SK-MEL-5 (cell line): ENCODE measurements around the gene MXRA7. TPM values are rescaled to one million over a fixed set of nuclear protein-coding genes. Genes with fewer than 3 reads are reported as not detected.
A peak's percentile ranks its signal among the peaks of the same experiment; 100 is the strongest.
"Not testable (repeated sequence)": the region's sequence is repeated elsewhere in the genome, so short reads cannot be mapped to it uniquely, and the experiment has no call there.

Experiments used
- DNase-seq: peaks from one replicate; pipeline ENCODE4 v3.0.0-alpha.2; 2016; ENCODE audit warnings: low read depth, low spot score
- in situ Hi-C: cut with HindIII; loops from 2 replicates; pipeline ENCODE4 v1.10.0; 2016; ENCODE audit warnings: low sequenced_read_pairs, high pct_unique_total_duplicates, low pct_unique_long_range_greater_than_20kb
- polyA plus RNA-seq, 2 experiments: library from polyadenylated mRNA; depleted of rRNA; stranded (reverse); fragments of >200 nt; gene quantifications; 2 replicates each; pipeline ENCODE4 v1.2.3, GENCODE V29; 2015
- total RNA-seq: library from RNA; depleted of rRNA; stranded (reverse); fragments of >200 nt; shearing (Covaris generic); gene quantifications from 2 replicates; pipeline ENCODE4 v1.2.3, GENCODE V29; 2014; rRNA removed

The MXRA7 gene, protein sequence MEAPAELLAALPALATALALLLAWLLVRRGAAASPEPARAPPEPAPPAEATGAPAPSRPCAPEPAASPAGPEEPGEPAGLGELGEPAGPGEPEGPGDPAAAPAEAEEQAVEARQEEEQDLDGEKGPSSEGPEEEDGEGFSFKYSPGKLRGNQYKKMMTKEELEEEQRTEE
- total RNA-seq, result 197 and 199 TPM in 2 replicates
- 219 and 242 TPM in 2 replicates for polyA plus RNA-seq (2015; cell fraction: cytosol; rRNA removed)
- polyA plus RNA-seq (2015; cell fraction: nucleus; rRNA removed), result 39.9 and 48.4 TPM in 2 replicates

DNA sequence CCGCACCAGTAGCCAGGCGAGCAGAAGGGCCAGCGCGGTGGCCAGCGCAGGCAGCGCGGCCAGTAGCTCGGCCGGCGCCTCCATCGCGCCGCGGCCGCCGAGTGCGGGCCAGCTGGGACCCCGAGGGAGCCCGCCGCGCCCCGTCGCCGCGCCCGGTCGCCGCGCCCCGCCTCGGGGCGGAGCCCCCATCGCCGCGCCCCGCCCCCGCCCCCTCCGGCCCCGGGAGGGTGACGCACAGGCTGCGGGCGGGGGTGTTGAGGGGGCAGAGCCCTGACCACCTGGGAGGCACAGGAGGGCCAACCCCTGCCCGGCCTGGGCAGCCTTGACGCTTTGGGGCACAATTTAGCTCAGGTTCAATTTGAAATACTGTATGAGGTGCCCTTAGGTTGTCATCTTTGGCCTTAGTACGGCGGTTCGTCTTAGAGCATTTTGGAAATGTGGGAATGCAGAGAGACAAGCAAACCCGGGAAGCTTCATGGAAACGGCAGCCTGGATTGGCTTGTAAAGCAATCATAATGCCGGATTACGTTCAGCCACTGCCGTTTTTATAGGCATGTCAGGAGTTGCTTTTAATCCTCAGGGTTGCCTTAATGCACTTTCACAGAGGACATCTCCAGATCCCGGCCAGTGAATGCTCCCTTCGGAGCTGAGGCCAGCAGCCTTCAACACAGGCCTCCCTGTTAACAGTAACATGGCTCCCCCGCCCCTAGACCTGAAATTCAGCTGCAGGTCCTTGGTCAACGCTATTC lies at the start of gene MXRA7:
MXRA7 (minus strand) TSS at position 103 of the 749 bp plus-strand sequence; CDS start at position 84, 19 bp downstream.
- in situ Hi-C loops, result loop anchor here (10.0 kb wide), 1 partner anchor 136 kb away; no protein-coding TSS in a partner anchor
- peak; percentile 71 for DNase-seq

DNA sequence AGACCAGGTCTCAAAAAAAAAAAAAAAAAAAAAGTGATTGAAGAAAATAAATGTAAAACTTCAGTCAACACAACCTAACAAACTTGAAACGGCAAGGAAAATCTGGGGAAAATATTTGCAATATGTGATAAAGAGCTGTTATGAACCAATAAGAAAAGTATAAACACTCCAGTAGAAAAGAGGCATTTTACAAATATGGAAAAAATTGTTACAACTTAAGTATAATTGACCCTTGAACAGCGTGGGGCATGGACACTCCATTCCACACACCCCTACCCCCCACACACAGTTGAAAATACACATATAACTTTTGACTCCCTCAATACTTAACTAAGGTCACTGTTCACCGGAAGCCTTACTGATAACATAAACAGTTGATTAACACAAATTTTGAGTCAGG lies 47.8 kb upstream of the MXRA7 start:
- DNase-seq, result no peak
- in situ Hi-C loops, result no loop called here

- no peak for DNase-seq
- in situ Hi-C loops, result no loop called here
Measured at GRCh38 chr17:76757256-76757655, 46.5 kb upstream of the MXRA7 start.

DNA sequence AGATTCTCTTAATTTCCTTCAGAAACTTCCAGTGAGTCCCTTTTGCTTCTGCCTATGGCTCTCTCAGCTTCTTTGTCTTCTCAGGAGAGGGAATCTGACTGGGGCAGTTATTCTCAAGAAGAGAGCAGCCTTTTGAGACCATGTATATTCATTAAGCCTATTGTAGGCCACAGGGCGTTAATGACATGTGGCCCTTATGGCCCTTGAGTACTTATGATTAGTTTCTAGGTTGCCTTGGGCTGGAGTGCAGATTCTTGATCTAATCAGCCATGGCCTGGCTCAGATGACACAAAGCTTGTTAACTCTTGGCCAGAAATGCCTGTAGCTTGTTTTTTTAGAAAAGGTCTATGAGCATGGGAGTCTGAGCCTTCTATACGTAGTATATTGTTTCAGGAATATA lies 44.5 kb upstream of the MXRA7 start:
- in situ Hi-C loops, result no loop called here
- no peak for DNase-seq

- in situ Hi-C loops, result no loop called here
- no peak for DNase-seq
Measured at GRCh38 chr17:76753061-76753961, 42.5 kb upstream of the MXRA7 start.

DNA sequence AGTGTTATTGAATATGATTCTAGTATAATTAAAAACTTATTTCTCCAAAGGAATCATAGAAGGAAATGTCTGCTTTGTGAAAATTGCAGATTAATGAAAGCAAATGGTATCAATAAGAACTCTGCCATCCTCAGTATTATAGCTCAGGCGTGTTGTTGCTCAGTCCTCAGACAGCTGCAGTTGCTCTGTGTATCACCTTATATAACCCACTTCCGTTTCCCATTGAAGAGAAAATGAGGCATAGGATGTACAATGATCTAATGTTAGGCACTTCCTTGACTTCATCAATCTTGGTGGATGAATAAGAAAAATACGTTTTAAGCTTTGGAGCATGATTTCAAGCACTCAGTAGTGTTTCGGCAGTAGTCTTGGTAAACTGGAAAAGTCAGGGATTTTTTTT lies 41.2 kb upstream of the MXRA7 start:
- no peak for DNase-seq
- in situ Hi-C loops, result no loop called here

- DNase-seq, result no peak
- in situ Hi-C loops, result no loop called here
Measured at GRCh38 chr17:76751416-76751993, 40.7 kb upstream of the MXRA7 start.

DNA sequence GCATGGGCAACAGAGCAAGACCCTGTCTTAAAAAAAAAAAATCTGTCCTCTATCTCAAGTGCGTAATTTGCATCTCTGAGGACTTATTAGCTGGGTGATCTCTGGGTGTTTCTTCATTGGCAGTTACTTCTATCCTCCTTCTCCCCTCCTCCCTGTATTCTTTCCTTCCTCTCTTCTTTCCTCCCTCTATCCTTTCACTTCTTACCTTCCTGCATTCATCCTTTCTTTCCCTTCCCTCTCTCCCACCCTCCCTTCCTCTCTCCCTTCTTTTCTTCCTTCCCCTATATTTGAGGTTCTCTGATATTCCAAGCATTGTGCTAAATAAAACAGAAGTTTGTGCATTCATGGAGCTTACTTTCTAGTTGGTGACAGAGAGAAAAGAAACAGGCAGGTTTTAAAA lies 37.9 kb upstream of the MXRA7 start:
- no peak for DNase-seq
- in situ Hi-C loops, result loop anchor here (25.0 kb wide), 1 partner anchor 311 kb away; no protein-coding TSS in a partner anchor

DNA sequence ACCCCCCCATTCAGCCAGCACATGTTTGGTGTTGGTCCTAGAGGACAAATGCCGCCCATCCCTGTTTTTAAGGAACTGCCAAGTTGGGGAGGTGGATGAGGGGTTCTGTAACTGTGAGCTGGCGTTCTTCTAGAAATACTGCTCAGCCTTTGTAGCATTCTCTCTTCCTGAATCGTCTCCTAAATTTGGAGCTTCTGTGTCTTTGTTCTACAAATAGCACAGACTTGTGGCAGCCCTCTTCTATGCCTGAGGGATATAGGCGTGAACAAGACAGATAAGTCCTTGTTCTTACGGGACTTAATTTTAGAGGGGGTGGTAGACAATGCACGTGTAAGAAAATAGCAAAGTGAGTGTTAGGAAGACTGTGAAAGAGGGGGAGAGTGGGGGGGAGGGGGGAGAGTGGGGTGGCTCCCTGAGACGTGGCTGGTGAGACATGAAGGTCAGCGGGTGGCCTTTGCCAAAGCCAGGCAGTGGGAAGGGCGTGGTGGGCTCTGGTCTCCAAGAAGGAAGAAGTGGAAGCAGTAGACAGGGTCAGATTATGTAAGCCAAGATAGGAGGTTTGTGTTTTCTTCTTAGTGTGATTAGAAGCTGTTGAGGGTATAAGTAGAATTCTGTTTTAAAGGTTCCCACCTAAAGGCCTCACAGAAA lies 37.1 kb upstream of the MXRA7 start:
- peak; percentile 95 for DNase-seq
- in situ Hi-C loops, result loop anchor here (25.0 kb wide), 1 partner anchor 311 kb away; no protein-coding TSS in a partner anchor

GRCh38 chr17:76745785-76746184 lies 35.0 kb upstream of the MXRA7 start:
- DNase-seq, result not testable (repeated sequence)
- in situ Hi-C loops, result loop anchor here (25.0 kb wide), 1 partner anchor 308 kb away; no protein-coding TSS in a partner anchor

GRCh38 chr17:76744747-76745146 lies 34.0 kb upstream of the MXRA7 start:
- no peak for DNase-seq
- in situ Hi-C loops, result loop anchor here (25.0 kb wide), 1 partner anchor 307 kb away; no protein-coding TSS in a partner anchor

DNA sequence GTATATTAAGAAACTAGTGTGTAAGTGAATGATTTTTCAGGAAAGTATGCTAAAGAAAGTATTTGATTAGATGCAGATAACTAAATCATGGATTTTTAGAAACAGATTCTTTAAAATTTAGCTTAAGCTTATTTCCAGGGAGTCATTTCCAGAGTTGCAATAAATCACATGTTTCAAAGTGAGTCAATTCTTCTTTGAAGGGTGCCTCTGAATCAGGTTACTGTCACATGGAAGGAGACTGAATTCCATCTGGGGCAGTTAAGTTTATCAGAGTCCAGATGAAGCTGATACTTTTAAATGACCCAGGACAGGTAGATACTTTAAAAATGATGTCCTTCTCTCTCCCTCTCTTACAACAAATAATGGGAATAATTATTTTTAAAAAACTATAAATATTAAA lies 32.2 kb upstream of the MXRA7 start:
- in situ Hi-C loops, result loop anchor here (25.0 kb wide), 1 partner anchor 306 kb away; no protein-coding TSS in a partner anchor
- peak; percentile 57 for DNase-seq

DNA sequence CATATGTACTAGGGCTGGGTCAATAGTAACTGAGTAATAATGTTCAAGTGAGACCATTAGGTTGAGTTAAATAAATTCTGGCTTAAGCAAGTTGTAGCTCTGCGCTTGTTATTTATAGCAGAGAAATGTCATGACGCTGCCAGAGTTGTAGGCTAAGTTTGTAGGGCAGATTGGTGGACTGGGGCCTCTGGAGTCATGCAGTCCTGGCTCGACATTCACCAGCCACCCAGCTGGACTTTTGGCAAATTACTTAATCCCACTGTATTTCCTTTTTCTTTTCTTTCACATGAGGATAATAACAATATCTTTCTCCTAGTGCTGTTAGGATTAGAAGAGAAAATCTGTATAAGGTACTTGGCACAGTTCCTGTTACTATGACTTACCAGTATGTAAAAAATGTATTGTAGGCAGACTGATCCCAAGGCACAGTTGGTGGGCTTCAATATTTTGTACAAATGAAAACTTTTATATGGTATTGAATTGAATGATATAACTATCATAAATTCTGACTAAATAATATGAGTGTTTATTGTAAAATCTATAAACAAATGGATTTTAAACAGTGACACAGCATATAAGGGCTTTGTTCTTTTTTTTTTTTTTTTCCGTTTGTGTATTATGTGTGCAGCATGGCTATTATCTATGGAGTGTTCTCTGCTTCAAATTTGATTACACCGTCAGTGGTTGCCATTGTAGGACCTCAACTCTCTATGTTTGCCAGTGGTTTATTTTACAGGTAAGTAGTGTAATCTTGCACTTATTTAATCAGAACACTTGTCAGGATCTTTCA lies 29.8 kb upstream of the MXRA7 start:
- in situ Hi-C loops, result loop anchor here (25.0 kb wide), 1 partner anchor 303 kb away; no protein-coding TSS in a partner anchor

GRCh38 chr17:76739568-76740115 lies 28.9 kb upstream of the MXRA7 start:
- not testable (repeated sequence) for DNase-seq
- in situ Hi-C loops, result loop anchor here (25.0 kb wide), 1 partner anchor 302 kb away; no protein-coding TSS in a partner anchor

More for the DNA sequence above, 29.8 kb upstream of the MXRA7 start:
- no peak for DNase-seq

GRCh38 chr17:76738468-76738850 lies 27.7 kb upstream of the MXRA7 start:
- no peak for DNase-seq
- in situ Hi-C loops, result loop anchor here (25.0 kb wide), 1 partner anchor 301 kb away; no protein-coding TSS in a partner anchor
